Measurements from ENCODE around the gene WBP2NL.
"Not testable (repeated sequence)": the region's sequence is repeated elsewhere in the genome, so short reads cannot be mapped to it uniquely, and the experiment has no call there.

WBP2NL gene

GRCh38 chr22:42033263-42034181 lies 34.9 kb downstream of the WBP2NL start:
- no peak for DNase-seq (ENCODE audit: low read depth in 3 of 3)

- no peak for DNase-seq (ENCODE audit: low read depth in 3 of 3)
Observed at GRCh38 chr22:42035256-42035655, 36.7 kb downstream of the WBP2NL start.

- no peak for DNase-seq (ENCODE audit: low read depth in 3 of 3)
Observed at GRCh38 chr22:42039271-42039670, 40.7 kb downstream of the WBP2NL start.

GRCh38 chr22:42041784-42042183 lies 43.2 kb downstream of the WBP2NL start:
- no peak for DNase-seq (ENCODE audit: low read depth in 3 of 3)

- DNase-seq (ENCODE audit: low read depth in 3 of 3) = no peak
Observed at GRCh38 chr22:42050641-42051180, 52.1 kb downstream of the WBP2NL start.

- no peak for DNase-seq (ENCODE audit: low read depth in 3 of 3)
Observed at GRCh38 chr22:42052765-42053164, 54.2 kb downstream of the WBP2NL start.

GRCh38 chr22:42056757-42057511 lies 58.3 kb downstream of the WBP2NL start:
- no peak for DNase-seq (ENCODE audit: low read depth in 3 of 3)

- no peak for DNase-seq (ENCODE audit: low read depth in 3 of 3)
Observed at GRCh38 chr22:42060489-42060888, 61.9 kb downstream of the WBP2NL start.

GRCh38 chr22:42061041-42061440 lies 62.5 kb downstream of the WBP2NL start:
- no peak for DNase-seq (ENCODE audit: low read depth in 3 of 3)

GRCh38 chr22:42062506-42063170 lies 64.0 kb downstream of the WBP2NL start:
- DNase-seq (ENCODE audit: low read depth in 3 of 3) = no peak

GRCh38 chr22:42064629-42065028 lies 66.0 kb downstream of the WBP2NL start:
- DNase-seq (ENCODE audit: low read depth in 3 of 3) = no peak

GRCh38 chr22:42065438-42066125 lies 67.0 kb downstream of the WBP2NL start:
- no peak for DNase-seq (ENCODE audit: low read depth in 3 of 3)

- DNase-seq (ENCODE audit: low read depth in 3 of 3) = no peak
Observed at GRCh38 chr22:42066126-42066761, 67.7 kb downstream of the WBP2NL start.

- DNase-seq (ENCODE audit: low read depth in 3 of 3) = no peak
Observed at GRCh38 chr22:42066937-42067336, 68.3 kb downstream of the WBP2NL start.

GRCh38 chr22:42067671-42068251 lies 69.2 kb downstream of the WBP2NL start:
- DNase-seq (ENCODE audit: low read depth in 3 of 3) = no peak

- DNase-seq (ENCODE audit: low read depth in 3 of 3) = no peak
Observed at GRCh38 chr22:42068291-42068690, 69.7 kb downstream of the WBP2NL start.

GRCh38 chr22:42069801-42070516 lies 71.4 kb downstream of the WBP2NL start:
- no peak for DNase-seq (ENCODE audit: low read depth in 3 of 3)

- DNase-seq (ENCODE audit: low read depth in 3 of 3) = peak; percentile 70 to 81 (median 81)
Observed at GRCh38 chr22:42070517-42071422, 72.2 kb downstream of the WBP2NL start, which contains the start of gene NAGA. Gene NAGA, minus strand, starts transcription at chr22:42070812. Its CDS starts 515 bp downstream, at chr22:42070297.

GRCh38 chr22:42071508-42071907 lies 72.9 kb downstream of the WBP2NL start:
- not testable (repeated sequence) for DNase-seq (ENCODE audit: low read depth in 3 of 3)
